Activated CD8-positive, alpha-beta memory T cell treated with anti-CD3 and anti-CD28 coated beads, Interleukin-2, amount 50 U/mL, for 24 hours (primary cell): ENCODE data around the gene SLC51A.
"Not testable (repeated sequence)": the region's sequence is repeated elsewhere in the genome, so short reads cannot be mapped to it uniquely, and the experiment has no call there.

Experiments
- DNase-seq: peaks from one replicate; pipeline ENCODE4 v3.0.0-alpha.2; 2020; ENCODE audit errors: extremely low read depth

Gene SLC51A

GRCh38 chr3:196193133-196193735 is 23.1 kb upstream of the SLC51A start:
- DNase-seq: no peak

DNA sequence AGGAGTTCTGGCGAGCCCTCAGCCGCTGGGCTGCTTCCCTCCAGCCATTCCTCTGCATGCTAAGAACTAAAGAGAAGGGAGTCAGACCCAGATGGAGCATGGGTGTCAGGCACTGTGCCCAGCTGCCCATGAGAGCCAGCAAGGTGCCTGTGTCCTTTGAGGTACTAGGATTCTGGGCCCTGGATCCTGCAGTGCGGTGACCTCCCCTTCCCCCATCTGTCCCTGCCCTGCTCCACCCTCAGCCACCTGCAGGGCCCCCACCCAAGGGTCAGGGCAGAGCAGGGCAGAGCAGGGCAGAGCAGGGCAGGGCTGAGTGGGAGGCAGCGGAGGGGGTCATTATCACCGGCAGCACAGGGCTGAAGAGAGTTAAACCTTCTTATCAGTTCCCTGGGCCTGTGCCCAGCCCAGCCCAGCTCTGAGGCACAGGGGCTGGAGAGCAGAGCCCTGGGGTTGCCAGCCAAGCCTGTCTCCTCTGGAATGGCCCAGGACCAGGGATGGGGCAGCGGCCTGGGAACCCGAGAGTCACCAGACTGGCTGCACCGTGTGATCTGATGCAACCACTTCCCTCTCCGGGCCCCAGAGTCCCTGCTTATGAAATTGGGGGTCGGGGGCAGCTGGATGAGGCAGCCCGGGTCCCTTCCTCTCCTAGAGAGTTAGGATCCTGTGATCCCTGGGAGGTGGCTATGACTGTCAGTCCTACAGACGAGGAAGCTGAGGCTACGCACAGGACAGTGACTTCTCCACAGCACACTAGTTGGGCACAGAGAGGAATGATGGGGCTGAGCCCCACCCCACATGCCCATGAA is 22.4 kb upstream of the SLC51A start:
- DNase-seq: no peak

GRCh38 chr3:196194542-196194915 is 21.8 kb upstream of the SLC51A start:
- DNase-seq: no peak

- no peak for DNase-seq
Measured at GRCh38 chr3:196195664-196196265, 20.6 kb upstream of the SLC51A start.

GRCh38 chr3:196197524-196197923 is 18.8 kb upstream of the SLC51A start:
- no peak for DNase-seq

GRCh38 chr3:196198081-196198675 is 18.2 kb upstream of the SLC51A start:
- no peak for DNase-seq

DNA sequence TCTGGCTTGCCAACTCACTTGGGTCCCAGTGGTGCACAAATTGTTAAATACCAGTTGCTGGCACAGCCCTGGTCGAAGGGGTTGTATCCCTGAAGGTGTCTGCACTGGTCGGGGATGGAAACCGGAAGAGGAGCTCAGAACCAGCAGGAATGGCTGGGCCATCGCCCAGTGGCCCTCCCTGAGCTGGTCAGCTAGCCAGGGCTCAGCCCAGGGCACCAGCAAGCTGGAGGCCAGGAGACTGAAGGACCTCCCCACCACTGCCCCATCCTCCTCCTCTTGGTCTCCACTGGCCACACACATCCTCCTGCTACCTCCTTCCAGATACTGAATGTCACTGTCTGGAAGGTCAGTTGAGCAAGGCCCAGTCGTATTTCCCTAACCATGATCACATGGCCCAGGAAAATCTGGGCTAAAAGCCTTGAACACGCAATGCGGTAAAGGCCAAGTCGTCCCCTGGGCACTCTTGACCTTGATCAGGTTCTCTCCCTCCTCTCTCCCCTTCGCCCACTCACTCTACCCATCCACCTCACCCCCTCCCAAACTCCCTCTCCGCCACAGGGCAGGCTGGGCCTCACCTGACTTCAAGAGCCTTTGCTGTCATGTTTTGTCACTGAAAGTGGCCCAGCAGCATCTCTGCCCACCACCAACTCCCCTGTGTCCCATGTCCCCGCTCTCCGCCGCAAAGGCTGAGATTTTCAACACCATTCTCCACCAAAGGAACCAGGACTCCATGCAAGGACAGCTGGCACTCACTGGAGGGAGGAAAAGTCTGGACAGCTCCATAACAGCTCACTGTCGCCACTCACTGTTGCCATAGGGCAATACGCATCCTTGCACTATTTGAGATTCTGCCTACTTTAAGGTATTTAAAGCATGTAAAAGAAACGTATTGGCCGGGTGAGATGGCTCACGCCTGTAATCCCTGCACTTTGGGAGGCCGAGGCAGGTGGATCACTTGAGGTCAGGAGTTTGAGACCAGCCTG is 17.3 kb upstream of the SLC51A start:
- DNase-seq: no peak

GRCh38 chr3:196202516-196202970 is 13.8 kb upstream of the SLC51A start:
- no peak for DNase-seq

- no peak for DNase-seq
Measured at GRCh38 chr3:196203846-196204245, 12.5 kb upstream of the SLC51A start.

- not testable (repeated sequence) for DNase-seq
Measured at GRCh38 chr3:196205442-196206205, 10.7 kb upstream of the SLC51A start.

DNA sequence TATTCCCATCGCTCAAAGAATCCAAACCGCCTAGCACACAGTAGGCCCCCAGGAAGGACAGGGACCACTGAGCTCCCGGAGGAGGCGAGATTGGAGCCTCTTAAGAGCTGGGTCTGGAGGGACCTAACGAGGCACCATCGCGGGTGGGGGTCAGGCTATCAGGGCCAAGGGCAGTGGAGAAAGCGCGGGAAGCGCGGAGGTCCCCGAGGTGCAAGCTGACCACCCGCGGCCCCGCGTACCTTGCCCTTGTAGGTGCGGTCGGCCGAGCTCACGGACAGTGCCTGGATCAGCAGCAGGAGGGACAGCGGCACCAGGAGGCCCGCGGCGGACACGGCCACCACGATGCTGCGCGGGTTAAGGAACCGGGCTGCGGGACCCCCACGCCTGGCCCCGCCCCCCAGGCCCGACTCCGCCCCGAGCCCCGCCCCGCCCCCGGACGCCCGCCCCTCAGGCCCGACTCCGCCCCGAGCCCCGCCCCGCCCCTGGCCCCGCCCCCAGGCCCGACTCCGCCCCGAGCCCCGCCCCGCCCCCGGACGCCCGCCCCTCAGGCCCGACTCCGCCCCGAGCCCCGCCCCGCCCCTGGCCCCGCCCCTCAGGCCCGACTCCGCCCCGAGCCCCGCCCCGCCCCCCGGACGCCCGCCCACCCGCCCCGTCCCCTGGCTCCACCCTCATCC is 9.0 kb upstream of the SLC51A start:
- DNase-seq: no peak

DNA sequence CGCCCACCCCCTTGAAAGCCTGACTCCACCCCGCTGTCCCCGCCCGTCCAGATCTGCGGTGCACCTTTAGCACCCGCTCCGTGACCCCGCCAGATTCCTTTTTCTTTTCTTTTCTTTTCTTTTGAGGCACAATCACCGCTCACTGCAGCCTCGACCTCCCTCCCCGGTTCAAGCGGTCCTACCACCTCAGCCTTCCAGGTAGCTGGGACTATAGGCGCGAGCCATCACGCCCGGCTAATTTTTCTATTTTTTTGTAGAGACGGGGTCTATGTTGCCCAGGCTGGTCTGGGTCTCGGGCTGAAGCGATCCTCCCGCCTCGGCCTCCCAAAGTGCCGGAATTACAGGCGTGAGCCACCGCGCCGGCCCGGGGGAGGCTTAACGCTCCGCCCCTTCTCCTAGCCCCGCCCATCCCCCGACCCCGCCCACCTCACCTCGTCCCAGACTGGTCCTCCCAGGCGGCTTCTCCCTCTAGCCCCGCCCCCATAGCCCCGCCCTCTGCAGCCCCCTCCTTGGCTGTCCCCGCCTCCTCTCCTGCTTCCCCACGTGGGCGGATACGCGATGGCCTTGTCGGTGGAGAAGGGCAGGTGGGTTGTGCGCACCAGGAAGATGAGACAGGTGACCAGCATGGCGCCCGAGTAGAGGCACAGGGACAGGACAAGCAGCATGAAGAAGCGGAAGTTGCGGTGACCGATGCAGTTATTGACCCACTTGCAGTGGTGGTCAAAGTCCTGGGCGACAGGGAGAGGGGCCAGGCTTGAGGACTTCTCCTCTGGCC is 8.3 kb upstream of the SLC51A start:
- DNase-seq: no peak

- no peak for DNase-seq
Measured at GRCh38 chr3:196208942-196209695, 7.2 kb upstream of the SLC51A start.

GRCh38 chr3:196209944-196210672 is 6.2 kb upstream of the SLC51A start:
- not testable (repeated sequence) for DNase-seq

DNA sequence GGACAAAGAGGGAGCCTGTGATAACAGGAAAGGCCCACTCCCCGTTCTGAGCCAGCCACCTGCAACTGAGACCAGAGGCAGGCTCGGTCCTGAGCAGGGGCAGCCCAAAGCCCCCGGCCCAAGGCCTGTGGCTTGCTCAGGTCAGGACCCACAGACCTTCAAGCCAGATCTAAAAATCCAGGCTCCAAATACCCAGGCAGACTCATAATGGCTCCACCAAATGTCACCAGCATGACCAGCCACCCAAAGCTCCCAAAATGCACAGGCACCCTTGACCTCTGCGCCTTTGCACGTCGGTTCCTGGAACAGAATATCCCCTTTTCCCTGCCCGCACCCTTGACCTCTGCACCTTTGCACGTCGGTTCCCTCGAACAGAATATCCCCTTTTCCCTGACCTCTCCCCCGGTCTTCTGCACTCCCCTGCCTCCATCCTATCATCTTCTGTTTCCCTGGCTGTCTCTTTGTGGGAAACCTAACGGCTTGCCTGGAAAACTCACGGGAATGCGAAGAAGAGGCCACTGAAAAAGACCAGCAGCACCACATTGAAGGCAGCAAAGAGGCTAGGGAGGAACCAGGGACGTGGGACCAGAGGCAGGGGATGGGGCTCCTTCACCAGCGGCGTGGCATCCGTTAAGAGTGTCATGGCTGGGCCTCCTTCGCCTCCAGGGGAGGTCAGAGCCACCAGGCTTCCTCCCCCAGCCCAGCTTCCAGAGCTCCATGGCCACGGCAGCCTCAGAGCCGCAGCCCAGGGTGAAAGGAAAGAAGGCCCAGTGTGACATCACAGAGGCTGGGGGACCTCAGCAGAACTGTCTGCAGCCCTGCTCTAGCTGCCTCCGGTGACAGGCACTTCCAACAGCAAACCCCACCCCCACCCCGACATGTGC is 5.4 kb upstream of the SLC51A start, which contains the start of gene ZDHHC19:
Gene ZDHHC19 (minus strand): TSS at position 728 of the 884 bp plus-strand sequence. CDS start 85 bp downstream, at position 643.
- DNase-seq: no peak

GRCh38 chr3:196214783-196215441 is 1.4 kb upstream of the SLC51A start:
- DNase-seq: no peak
